IMR-90 (cell line): Measurements from ENCODE around the gene DDAH2. TPM values are rescaled to one million over a fixed set of nuclear protein-coding genes. Genes with fewer than 3 reads are reported as not detected.

Experiments
- ATAC-seq: fragments of 200-7000 bp; cut with Tn5 transposase; 2 replicates; pipeline ENCODE4 v1.9.1; 2020; ENCODE audit warnings: low read depth, mild to moderate bottlenecking, moderate library complexity
- BruUV-seq: library from RNA; stranded (reverse); fragments of 400-500 nt; replicated peaks from 2 replicates; lab custom pipeline; 2021; lab: Mats Ljungman, UMichigan
- CTCF ChIA-PET: fragments of 300-600 bp; formaldehyde crosslinking; extraction: SDS; loops from one replicate; lab custom pipeline; 2021; ENCODE audit warnings: antibody characterized with exemption; lab: Yijun Ruan, JAX
- POLR2A ChIA-PET: fragments of 300-600 bp; sonication (Branson Sonifier 250); formaldehyde crosslinking; loops from one replicate; lab custom pipeline; 2022; ENCODE audit warnings: antibody characterized with exemption; ENCODE audit not compliant: unreplicated experiment; lab: Charles Lee
- DNase-seq: peaks from one replicate; pipeline ENCODE4 v3.0.0; 2013
- H2AFZ ChIP-seq: replicated peaks from 2 replicates; pipeline ENCODE3; 2013; ENCODE audit warnings: low read length, mild to moderate bottlenecking; ENCODE audit not compliant: poor library complexity
- H2AK5ac ChIP-seq: 2 replicates; pipeline ENCODE4 v1.6.1; 2013; ENCODE audit warnings: low read depth, low read length, inconsistent platforms
- H2AK9ac ChIP-seq: replicated peaks from 2 replicates; pipeline ENCODE3; 2013; ENCODE audit warnings: mild to moderate bottlenecking, low read depth, low read length, moderate library complexity; ENCODE audit not compliant: poor library complexity
- H2BK120ac ChIP-seq: 2 replicates; pipeline ENCODE4 v1.6.1; 2013; ENCODE audit warnings: low read depth, low read length, inconsistent platforms
- H2BK15ac ChIP-seq: 3 replicates; pipeline ENCODE4 v1.6.1; 2013; ENCODE audit warnings: low read depth, low read length, inconsistent platforms
- H2BK20ac ChIP-seq: 2 replicates; pipeline ENCODE4 v1.6.1; 2013; ENCODE audit warnings: low read depth, mild to moderate bottlenecking, inconsistent platforms, low read length, moderate library complexity
- H2BK5ac ChIP-seq: 2 replicates; pipeline ENCODE4 v1.6.1; 2013; ENCODE audit warnings: mild to moderate bottlenecking, low read depth, low read length, inconsistent platforms; ENCODE audit not compliant: poor library complexity, severe bottlenecking
- H3K14ac ChIP-seq: replicated peaks from 2 replicates; pipeline ENCODE4 v1.6.1; 2013; ENCODE audit warnings: low read depth, low read length, inconsistent platforms
- H3K18ac ChIP-seq: 2 replicates; pipeline ENCODE4 v1.6.1; 2013; ENCODE audit warnings: low read depth, low read length, control low read depth
- H3K23ac ChIP-seq: 2 replicates; pipeline ENCODE4 v1.6.1; 2013; ENCODE audit warnings: low read depth, low read length, inconsistent platforms
- H3K27ac ChIP-seq: 2 replicates; pipeline ENCODE4 v1.5.1; 2013; ENCODE audit warnings: mild to moderate bottlenecking, control low read depth, low read length; ENCODE audit not compliant: insufficient read depth
- H3K27me3 ChIP-seq: 2 replicates; pipeline ENCODE4 v1.6.1; 2013; ENCODE audit warnings: low read length; ENCODE audit not compliant: control insufficient read depth, insufficient read depth
- H3K36me3 ChIP-seq: 2 replicates; pipeline ENCODE4 v1.6.1; 2013; ENCODE audit warnings: low read length, mixed read lengths; ENCODE audit not compliant: control insufficient read depth, insufficient read depth
- H3K4ac ChIP-seq: 2 replicates; pipeline ENCODE4 v1.6.1; 2013; ENCODE audit warnings: low read depth, low read length, inconsistent platforms
- H3K4me1 ChIP-seq: 2 replicates; pipeline ENCODE4 v1.6.1; 2013; ENCODE audit warnings: low read length, mixed read lengths; ENCODE audit not compliant: control insufficient read depth, insufficient read depth
- H3K4me2 ChIP-seq: 2 replicates; pipeline ENCODE4 v1.6.1; 2013; ENCODE audit warnings: low read depth, mild to moderate bottlenecking, control low read depth, low read length, moderate library complexity
- H3K4me3 ChIP-seq: 2 replicates; pipeline ENCODE4 v1.5.1; 2013; ENCODE audit warnings: low read depth, mild to moderate bottlenecking, control low read depth, low read length, moderate library complexity; ENCODE audit not compliant: insufficient read depth
- H3K56ac ChIP-seq: 2 replicates; pipeline ENCODE4 v1.6.1; 2013; ENCODE audit warnings: low read length, inconsistent platforms; ENCODE audit not compliant: insufficient read depth; ENCODE audit errors: extremely low read depth
- H3K79me1 ChIP-seq, 2 experiments: 2 replicates each; pipeline ENCODE4 v1.6.1; 2013; ENCODE audit warnings: low read length in 2 of 2, inconsistent platforms in 1 of 2, low read depth in 1 of 2
- H3K9ac ChIP-seq: 2 replicates; pipeline ENCODE4 v1.6.1; 2013; ENCODE audit warnings: low read depth, low read length, control low read depth
- H3K9me1 ChIP-seq: 2 replicates; pipeline ENCODE4 v1.6.1; 2013; ENCODE audit warnings: low read length, inconsistent platforms; ENCODE audit not compliant: insufficient read depth
- H3K9me3 ChIP-seq: 2 replicates; pipeline ENCODE4 v1.6.1; 2013; ENCODE audit warnings: low read length; ENCODE audit not compliant: control insufficient read depth, insufficient read depth
- H4K20me1 ChIP-seq: 2 replicates; pipeline ENCODE4 v1.6.1; 2013; ENCODE audit warnings: low read length, inconsistent platforms; ENCODE audit not compliant: insufficient read depth
- H4K5ac ChIP-seq: 2 replicates; pipeline ENCODE4 v1.6.1; 2013; ENCODE audit warnings: mild to moderate bottlenecking, low read depth, low read length, control low read depth
- H4K8ac ChIP-seq, 2 experiments: 2 replicates each; pipeline ENCODE4 v1.6.1; 2013; ENCODE audit warnings: low read depth in 2 of 2, low read length in 2 of 2, control low read depth in 1 of 2, inconsistent platforms in 1 of 2
- H4K91ac ChIP-seq: 2 replicates; pipeline ENCODE4 v1.6.1; 2013; ENCODE audit warnings: low read depth, low read length, inconsistent platforms; ENCODE audit not compliant: insufficient read depth
- BHLHE40 ChIP-seq: fragments of 150-350 bp; IDR thresholded peaks from 2 replicates; pipeline ENCODE4 v1.6.1; 2016; ENCODE audit warnings: mild to moderate bottlenecking, low read depth, low read length
- MAZ ChIP-seq: IDR thresholded peaks from 2 replicates; pipeline ENCODE4 v1.6.1; 2012; ENCODE audit warnings: low read depth, mild to moderate bottlenecking, low read length, improper control_type of control experiment, moderate library complexity, borderline replicate concordance
- NFE2L2 ChIP-seq: fragments of 150-350 bp; IDR thresholded peaks from 2 replicates; pipeline ENCODE4 v1.6.1; 2016; ENCODE audit warnings: low read depth, mild to moderate bottlenecking, low read length
- POLR2A ChIP-seq: IDR thresholded peaks from 2 replicates; pipeline ENCODE4 v1.6.1; 2012; ENCODE audit warnings: mild to moderate bottlenecking, low read depth, low read length
- RAD21 ChIP-seq: IDR thresholded peaks from 2 replicates; pipeline ENCODE4 v1.6.1; 2012; ENCODE audit warnings: low read length, improper control_type of control experiment
- RCOR1 ChIP-seq: IDR thresholded peaks from 2 replicates; pipeline ENCODE4 v1.6.1; 2012; ENCODE audit warnings: mild to moderate bottlenecking, low read length, improper control_type of control experiment; ENCODE audit not compliant: insufficient replicate concordance
- SMC3 ChIP-seq: fragments of 150-350 bp; IDR thresholded peaks from 2 replicates; pipeline ENCODE4 v1.6.1; 2016; ENCODE audit warnings: low read depth, mild to moderate bottlenecking, antibody characterized with exemption, low read length, moderate library complexity
- WGBS, 2 experiments: methylation state at CpG; one replicate each; pipeline versions ENCODE4 v1.1.5 to v1.1.7; 2013; ENCODE audit warnings: missing lambda C conversion rate in 2 of 2; ENCODE audit not compliant: insufficient read length in 1 of 2; ENCODE audit errors: extremely low coverage in 2 of 2; 5-methylcytosine and 5-hydroxymethylcytosine counted together
- dilution Hi-C: fragments of 300-500 bp; cut with HindIII; formaldehyde crosslinking; loops from one replicate; pipeline ENCODE4 v1.14.3; 2018; ENCODE audit warnings: low sequenced_read_pairs; ENCODE audit not compliant: unreplicated experiment
- in situ Hi-C: fragments of 300-500 bp; cut with MboI; formaldehyde crosslinking; loops from 3 replicates; pipeline ENCODE4 v1.14.3; 2019; ENCODE audit warnings: low sequenced_read_pairs, inconsistent platforms, mixed read lengths
- intact Hi-C: fragments of 100-400 bp; cut with micrococcal nuclease; formaldehyde crosslinking; loops from 2 replicates; pipeline ENCODE4 v1.10.0; 2022
- polyA plus RNA-seq, 3 experiments: library from polyadenylated mRNA; depleted of rRNA; stranded (reverse); fragments of >200 nt; gene quantifications; 2 replicates each; pipeline ENCODE4 v1.2.3, GENCODE V29; 2012; ENCODE audit warnings: low replicate concordance in 1 of 3
- total RNA-seq: library from RNA; depleted of rRNA; stranded (reverse); fragments of >200 nt; gene quantifications from 2 replicates; pipeline ENCODE4 v1.2.3, GENCODE V29; 2012
- TF ChIP-seq, protein P1 (sequence below): fragments of 150-350 bp; IDR thresholded peaks from 2 replicates; pipeline ENCODE4 v1.6.1; 2017; ENCODE audit warnings: mild to moderate bottlenecking, antibody characterized with exemption, low read length, low read depth

DDAH2 gene
- total and polyA plus RNA-seq, 2 of the 4 experiments (the other 2 are of a cell fraction) = 40.7 to 57.9 TPM

DNA sequence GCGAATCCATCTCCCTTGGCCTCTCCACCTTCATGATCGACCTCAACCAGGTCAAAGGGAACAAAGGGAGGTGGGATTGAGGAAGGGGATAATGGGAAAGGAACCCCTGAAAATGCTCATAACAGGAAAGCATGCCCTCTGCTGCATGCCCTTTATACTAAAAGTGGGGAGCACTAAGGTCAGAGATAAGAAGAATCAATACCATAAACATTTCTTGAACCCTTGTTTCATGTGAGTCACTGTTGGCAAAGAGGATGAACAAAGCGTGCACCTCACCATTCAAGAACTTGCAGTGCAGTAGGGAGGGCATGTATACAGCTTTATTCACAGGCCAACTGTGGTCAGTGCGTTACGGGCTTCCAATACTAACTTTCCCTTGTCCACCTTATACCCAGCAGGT, 31.7 kb upstream of the DDAH2 start:
- Histone ChIP-seq H3K18ac (no peak overlapping the region), H3K4me1 (peaks cover 4% of the 10 kb centered on the region), H3K4ac (no peak overlapping the region), H2BK15ac (no peak overlapping the region), H3K56ac (no peak overlapping the region), H2AK5ac (no peak overlapping the region), H3K27ac (no peak overlapping the region), H3K4me3 (no peak overlapping the region), H2AFZ (no peak overlapping the region), H3K14ac (no peak overlapping the region), H3K79me1 (no peaks in the 10 kb centered on the region), H3K9ac (no peak overlapping the region), H3K4me2 (no peak overlapping the region), H2BK20ac (no peak overlapping the region), H2BK5ac (no peak overlapping the region), H3K9me3 (no peaks in the 10 kb centered on the region), H3K23ac (no peak overlapping the region), H3K27me3 (no peaks in the 10 kb centered on the region), H4K8ac (no peak overlapping the region), H3K9me1 (peaks cover 12% of the 10 kb centered on the region), H4K20me1 (no peaks in the 10 kb centered on the region), H4K91ac (no peak overlapping the region), H4K5ac (no peak overlapping the region), H2AK9ac (no peak overlapping the region), H2BK120ac (no peak overlapping the region), H3K36me3 (peaks cover 7% of the 10 kb centered on the region; the same call in 1 of the 2 replicates)
- DNase-seq = no peak
- TF ChIP-seq MAZ = no peak
- TF ChIP-seq, protein P1, sequence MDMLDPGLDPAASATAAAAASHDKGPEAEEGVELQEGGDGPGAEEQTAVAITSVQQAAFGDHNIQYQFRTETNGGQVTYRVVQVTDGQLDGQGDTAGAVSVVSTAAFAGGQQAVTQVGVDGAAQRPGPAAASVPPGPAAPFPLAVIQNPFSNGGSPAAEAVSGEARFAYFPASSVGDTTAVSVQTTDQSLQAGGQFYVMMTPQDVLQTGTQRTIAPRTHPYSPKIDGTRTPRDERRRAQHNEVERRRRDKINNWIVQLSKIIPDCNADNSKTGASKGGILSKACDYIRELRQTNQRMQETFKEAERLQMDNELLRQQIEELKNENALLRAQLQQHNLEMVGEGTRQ = no peak
- TF ChIP-seq POLR2A = no peak
- no peak for TF ChIP-seq BHLHE40
- no peak for TF ChIP-seq SMC3
- no peak for TF ChIP-seq NFE2L2
- no peak for TF ChIP-seq RCOR1
- no peak for TF ChIP-seq RAD21
- no peak for ATAC-seq
- intact Hi-C loops (no loop called here), in situ Hi-C loops (no loop called here), dilution Hi-C loops (no loop called here)
- BruUV-seq = no TSS peak
- CTCF ChIA-PET = no interaction called here
- POLR2A ChIA-PET = no interaction called here
- WGBS, 2 experiments = 100% methylated on average over 1 of the region's 5 CpGs; no CpG with 5 or more reads in 1 of the 2 experiments
